Right ventricle myocardium inferior (tissue), 1 donor: ENCODE results near the gene ANTXRL. TPM values are rescaled to one million over a fixed set of nuclear protein-coding genes. Genes with fewer than 3 reads are reported as not detected.
"Not testable (repeated sequence)": the region's sequence is repeated elsewhere in the genome, so short reads cannot be mapped to it uniquely, and the experiment has no call there.

Source experiments
- ATAC-seq: fragments of 200-7000 bp; cut with Tn5 transposase; one replicate; pipeline ENCODE4 v1.9.1; 2020; ENCODE audit warnings: mild to moderate bottlenecking, moderate library complexity
- DNase-seq: peaks from one replicate; pipeline ENCODE4 v3.0.0; 2021; ENCODE audit errors: missing footprints
- intact Hi-C: fragments of 100-400 bp; cut with DNase I; formaldehyde crosslinking; loops from one replicate; pipeline ENCODE4 v1.11.0; 2022
- total RNA-seq: library from RNA; stranded (reverse); fragmentation: NEBNext Ultra II Directional; extraction: Animal tissue kit (Norgen Biotek cat#: 25700); gene quantifications from one replicate; pipeline ENCODE4 v1.2.1, GENCODE V29; 2021
- donor health status: DM: no; HTN: yes; CAD: no; lungs with severe emphysema.

Gene ANTXRL
- total RNA-seq, 1 donor from 2014 or later: not detected

GRCh38 chr10:46301056-46301645, 14.4 kb downstream of the ANTXRL start:
- ATAC-seq (no peak), DNase-seq (no peak)
- intact Hi-C loops: no loop called here

GRCh38 chr10:46301721-46302479, 15.1 kb downstream of the ANTXRL start:
- ATAC-seq (no peak), DNase-seq (no peak)
- intact Hi-C loops: no loop called here

- DNase-seq, ATAC-seq, intact Hi-C loops: not testable (repeated sequence)
Observed at GRCh38 chr10:46302765-46303352, 16.1 kb downstream of the ANTXRL start.

GRCh38 chr10:46304062-46304461, 17.3 kb downstream of the ANTXRL start:
- DNase-seq: no peak
- no peak for ATAC-seq
- intact Hi-C loops: no loop called here

GRCh38 chr10:46304671-46305070, 17.9 kb downstream of the ANTXRL start:
- ATAC-seq, intact Hi-C loops, DNase-seq: not testable (repeated sequence)

- DNase-seq (no peak), ATAC-seq (no peak)
- intact Hi-C loops: no loop called here
Observed at GRCh38 chr10:46305079-46305818, 18.5 kb downstream of the ANTXRL start.

- ATAC-seq (no peak), DNase-seq (no peak)
- intact Hi-C loops: no loop called here
Observed at GRCh38 chr10:46305986-46306385, 19.2 kb downstream of the ANTXRL start.

GRCh38 chr10:46306516-46307184, 19.9 kb downstream of the ANTXRL start:
- intact Hi-C loops: no loop called here
- ATAC-seq: no peak

GRCh38 chr10:46307281-46308112, 20.7 kb downstream of the ANTXRL start:
- DNase-seq: no peak
- intact Hi-C loops: no loop called here
- ATAC-seq: no peak

More at GRCh38 chr10:46306516-46307184, 19.9 kb downstream of the ANTXRL start:
- DNase-seq: no peak

- intact Hi-C loops: no loop called here
Observed at GRCh38 chr10:46308113-46308415, 21.3 kb downstream of the ANTXRL start.

GRCh38 chr10:46308666-46309450, 22.1 kb downstream of the ANTXRL start:
- peak; percentile 82 for ATAC-seq
- DNase-seq: no peak
- intact Hi-C loops: no loop called here

More at GRCh38 chr10:46308113-46308415, 21.3 kb downstream of the ANTXRL start:
- ATAC-seq (no peak), DNase-seq (no peak)

GRCh38 chr10:46309511-46310142, 22.8 kb downstream of the ANTXRL start:
- intact Hi-C loops: no loop called here
- DNase-seq (no peak), ATAC-seq (no peak)

- ATAC-seq (no peak), DNase-seq (no peak)
- intact Hi-C loops: no loop called here
Observed at GRCh38 chr10:46310143-46310514, 23.3 kb downstream of the ANTXRL start.

- ATAC-seq: no peak
- no peak for DNase-seq
- intact Hi-C loops: no loop called here
Observed at GRCh38 chr10:46310851-46311250, 24.1 kb downstream of the ANTXRL start.

GRCh38 chr10:46311501-46311951, 24.7 kb downstream of the ANTXRL start:
- DNase-seq: no peak

GRCh38 chr10:46311961-46312431, 25.2 kb downstream of the ANTXRL start:
- ATAC-seq, DNase-seq, intact Hi-C loops: not testable (repeated sequence)

More at GRCh38 chr10:46311501-46311951, 24.7 kb downstream of the ANTXRL start:
- ATAC-seq: no peak
- intact Hi-C loops: no loop called here

GRCh38 chr10:46312953-46313352, 26.2 kb downstream of the ANTXRL start:
- intact Hi-C loops: no loop called here
- no peak for ATAC-seq
- no peak for DNase-seq
